Measurements from ENCODE around the gene SLC22A7.

The SLC22A7 gene

GRCh38 chr6:43313813-43314212 lies 15.8 kb downstream of the SLC22A7 start:
- TF ChIP-seq TAF1 (IDR thresholded peaks at IDR 0.05; ENCODE audit: low read depth, low read length): no peak
- TF ChIP-seq POU2F2 (IDR thresholded peaks at IDR 0.05; ENCODE audit: low read depth, low read length): no peak
- DNase-seq (ENCODE audit: insufficient read length, low spot score): no peak
- no peak for FAIRE-seq

DNA sequence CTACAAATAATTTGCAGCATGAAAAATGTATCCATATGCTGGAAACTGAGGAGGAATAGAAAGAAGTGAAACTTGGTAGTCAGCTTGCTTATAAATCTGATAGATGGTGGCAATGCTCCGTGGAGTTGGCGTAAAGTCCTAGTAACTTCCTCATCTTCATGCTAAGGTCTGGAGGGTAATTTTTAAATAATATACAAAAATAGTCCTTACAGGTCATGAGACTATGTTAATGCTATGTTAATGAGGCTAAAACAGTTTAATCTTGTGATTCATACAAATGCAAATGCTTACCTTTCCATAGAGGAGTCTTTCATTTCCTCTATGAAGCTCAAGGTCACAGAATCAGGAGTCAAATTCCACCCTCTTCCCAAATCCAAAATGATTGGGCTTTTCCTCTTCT lies 20.0 kb downstream of the SLC22A7 start:
- no peak for TF ChIP-seq TAF1 (IDR thresholded peaks at IDR 0.05; ENCODE audit: low read depth, low read length)
- TF ChIP-seq POLR2AphosphoS5 (IDR thresholded peaks at IDR 0.05; ENCODE audit: low read depth, low read length): no peak
- no peak for TF ChIP-seq PAX5 (IDR thresholded peaks at IDR 0.05; ENCODE audit: insufficient read depth, low read length, severe bottlenecking)
- no peak for TF ChIP-seq SPI1 (IDR thresholded peaks at IDR 0.05; ENCODE audit: low read depth, low read length)
- no peak for TF ChIP-seq POU2F2 (IDR thresholded peaks at IDR 0.05; ENCODE audit: low read depth, low read length)
- TF ChIP-seq POLR2A (IDR thresholded peaks at IDR 0.05; ENCODE audit: low read depth, low read length): no peak
- DNase-seq (ENCODE audit: insufficient read length, low spot score) (no peak), FAIRE-seq (no peak)

GRCh38 chr6:43325876-43326275 lies 27.8 kb downstream of the SLC22A7 start:
- TF ChIP-seq TAF1 (IDR thresholded peaks at IDR 0.05; ENCODE audit: low read depth, low read length): no peak
- TF ChIP-seq SPI1 (IDR thresholded peaks at IDR 0.05; ENCODE audit: low read depth, low read length): no peak
- TF ChIP-seq POLR2A (IDR thresholded peaks at IDR 0.05; ENCODE audit: low read depth, low read length): no peak
- TF ChIP-seq POU2F2 (IDR thresholded peaks at IDR 0.05; ENCODE audit: low read depth, low read length): no peak
- TF ChIP-seq POLR2AphosphoS5 (IDR thresholded peaks at IDR 0.05; ENCODE audit: low read depth, low read length): no peak
- no peak for TF ChIP-seq PAX5 (IDR thresholded peaks at IDR 0.05; ENCODE audit: insufficient read depth, low read length, severe bottlenecking)
- DNase-seq (ENCODE audit: insufficient read length, low spot score): no peak
- FAIRE-seq: no peak

GRCh38 chr6:43328528-43328927 lies 30.5 kb downstream of the SLC22A7 start:
- DNase-seq (ENCODE audit: insufficient read length, low spot score) (no peak), FAIRE-seq (no peak)
- TF ChIP-seq SPI1 (IDR thresholded peaks at IDR 0.05; ENCODE audit: low read depth, low read length): no peak
- TF ChIP-seq POU2F2 (IDR thresholded peaks at IDR 0.05; ENCODE audit: low read depth, low read length): no peak
- TF ChIP-seq POLR2AphosphoS5 (IDR thresholded peaks at IDR 0.05; ENCODE audit: low read depth, low read length): no peak
- no peak for TF ChIP-seq POLR2A (IDR thresholded peaks at IDR 0.05; ENCODE audit: low read depth, low read length)
- no peak for TF ChIP-seq TAF1 (IDR thresholded peaks at IDR 0.05; ENCODE audit: low read depth, low read length)
- no peak for TF ChIP-seq PAX5 (IDR thresholded peaks at IDR 0.05; ENCODE audit: insufficient read depth, low read length, severe bottlenecking)

DNA sequence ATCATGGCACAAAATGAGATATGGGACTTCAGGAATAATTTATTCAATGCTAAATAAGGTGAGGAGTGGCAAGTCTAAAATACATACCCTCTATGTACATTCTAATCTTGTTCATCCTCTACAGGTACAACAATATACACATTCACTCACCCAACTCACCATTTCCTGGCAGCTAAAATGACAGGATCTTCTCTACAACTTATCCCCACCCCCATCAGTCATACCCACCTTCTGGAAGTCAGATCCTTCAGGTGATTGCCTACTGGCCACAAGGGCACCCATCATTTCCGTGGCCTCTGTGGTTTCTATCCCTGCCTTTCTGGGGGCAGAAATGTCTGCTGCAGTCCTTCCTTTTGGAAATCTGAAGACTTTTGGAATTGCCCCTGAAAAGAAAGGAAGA lies 33.4 kb downstream of the SLC22A7 start:
- FAIRE-seq (peak; percentile 5), DNase-seq (ENCODE audit: insufficient read length, low spot score) (no peak)
- TF ChIP-seq POLR2AphosphoS5 (IDR thresholded peaks at IDR 0.05; ENCODE audit: low read depth, low read length): no peak
- TF ChIP-seq POU2F2 (IDR thresholded peaks at IDR 0.05; ENCODE audit: low read depth, low read length): 0 out of 2 replicates have a peak, but pooled peaks have one; percentile 16

GRCh38 chr6:43331891-43332290 lies 33.8 kb downstream of the SLC22A7 start:
- no peak for TF ChIP-seq TAF1 (IDR thresholded peaks at IDR 0.05; ENCODE audit: low read depth, low read length)
- DNase-seq (ENCODE audit: insufficient read length, low spot score): no peak
- no peak for FAIRE-seq

GRCh38 chr6:43334466-43335095 lies 36.5 kb downstream of the SLC22A7 start:
- DNase-seq (ENCODE audit: insufficient read length, low spot score) (no peak), FAIRE-seq (no peak)
- peak; percentile 45 for TF ChIP-seq SPI1 (IDR thresholded peaks at IDR 0.05; ENCODE audit: low read depth, low read length)
- no peak; the same call in 1 of the 2 replicates for TF ChIP-seq POLR2A (IDR thresholded peaks at IDR 0.05; ENCODE audit: low read depth, low read length)
- TF ChIP-seq PAX5 (IDR thresholded peaks at IDR 0.05; ENCODE audit: insufficient read depth, low read length, severe bottlenecking): no peak
- no peak for TF ChIP-seq POU2F2 (IDR thresholded peaks at IDR 0.05; ENCODE audit: low read depth, low read length)
- TF ChIP-seq POLR2AphosphoS5 (IDR thresholded peaks at IDR 0.05; ENCODE audit: low read depth, low read length): peak; percentile 42; the same call in 1 of the 2 replicates
- no peak for TF ChIP-seq TAF1 (IDR thresholded peaks at IDR 0.05; ENCODE audit: low read depth, low read length)

- TF ChIP-seq POLR2A (IDR thresholded peaks at IDR 0.05; ENCODE audit: low read depth, low read length) (no peak; the same call in 1 of the 2 replicates), POLR2AphosphoS5 (IDR thresholded peaks at IDR 0.05; ENCODE audit: low read depth, low read length) (no peak), PAX5 (IDR thresholded peaks at IDR 0.05; ENCODE audit: insufficient read depth, low read length, severe bottlenecking) (no peak), SPI1 (IDR thresholded peaks at IDR 0.05; ENCODE audit: low read depth, low read length) (no peak), TAF1 (IDR thresholded peaks at IDR 0.05; ENCODE audit: low read depth, low read length) (no peak), POU2F2 (IDR thresholded peaks at IDR 0.05; ENCODE audit: low read depth, low read length) (no peak)
- FAIRE-seq (no peak), DNase-seq (ENCODE audit: insufficient read length, low spot score) (no peak)
Measured at GRCh38 chr6:43335469-43335868, 37.4 kb downstream of the SLC22A7 start.

DNA sequence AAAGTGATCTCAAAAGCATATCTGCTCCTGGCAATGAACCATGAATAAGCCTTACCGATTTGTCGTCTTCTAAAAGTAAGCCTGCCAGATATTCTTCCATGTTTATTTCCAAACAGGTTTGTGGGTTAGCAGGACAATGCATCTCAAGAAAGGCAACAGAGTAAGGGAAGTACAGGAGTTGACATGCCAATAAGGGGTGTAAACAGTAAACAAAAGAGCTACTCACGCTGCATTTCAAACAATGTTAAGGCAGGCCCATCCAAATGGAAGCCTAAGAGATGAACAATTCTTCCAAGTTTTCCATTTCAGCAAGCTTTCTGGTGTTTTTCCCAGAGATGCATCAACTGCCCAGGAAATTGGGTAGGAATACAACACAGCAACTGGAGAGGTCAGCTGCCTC lies 38.3 kb downstream of the SLC22A7 start:
- TF ChIP-seq SPI1 (IDR thresholded peaks at IDR 0.05; ENCODE audit: low read depth, low read length) (no peak), PAX5 (IDR thresholded peaks at IDR 0.05; ENCODE audit: insufficient read depth, low read length, severe bottlenecking) (no peak), TAF1 (IDR thresholded peaks at IDR 0.05; ENCODE audit: low read depth, low read length) (no peak), POLR2AphosphoS5 (IDR thresholded peaks at IDR 0.05; ENCODE audit: low read depth, low read length) (no peak), POU2F2 (IDR thresholded peaks at IDR 0.05; ENCODE audit: low read depth, low read length) (no peak), POLR2A (IDR thresholded peaks at IDR 0.05; ENCODE audit: low read depth, low read length) (no peak)

GRCh38 chr6:43338243-43338642 lies 40.2 kb downstream of the SLC22A7 start:
- no peak for TF ChIP-seq POLR2A (IDR thresholded peaks at IDR 0.05; ENCODE audit: low read depth, low read length)
- TF ChIP-seq PAX5 (IDR thresholded peaks at IDR 0.05; ENCODE audit: insufficient read depth, low read length, severe bottlenecking): no peak
- TF ChIP-seq POU2F2 (IDR thresholded peaks at IDR 0.05; ENCODE audit: low read depth, low read length): no peak
- TF ChIP-seq POLR2AphosphoS5 (IDR thresholded peaks at IDR 0.05; ENCODE audit: low read depth, low read length): peak; percentile 55; the same call in 1 of the 2 replicates
- peak; percentile 96 for TF ChIP-seq SPI1 (IDR thresholded peaks at IDR 0.05; ENCODE audit: low read depth, low read length)
- TF ChIP-seq TAF1 (IDR thresholded peaks at IDR 0.05; ENCODE audit: low read depth, low read length): no peak
- FAIRE-seq: peak; percentile 91
- no peak for DNase-seq (ENCODE audit: insufficient read length, low spot score)

More for the DNA sequence above, 38.3 kb downstream of the SLC22A7 start:
- DNase-seq (ENCODE audit: insufficient read length, low spot score): no peak
- FAIRE-seq: no peak
